NCI-H774 (cell line): ENCODE results near the gene SS18L1.
A peak's percentile ranks its signal among the peaks of the same experiment; 100 is the strongest.
"Not testable (repeated sequence)": the region's sequence is repeated elsewhere in the genome, so short reads cannot be mapped to it uniquely, and the experiment has no call there.

Experiments
- DNase-seq: peaks from one replicate; lab custom pipeline; 2025; lab: John Stamatoyannopoulos, UW

Gene SS18L1

GRCh38 chr20:62143081-62143956, at the start of gene SS18L1, which contains the start of gene PSMA7:
Gene SS18L1 (plus strand): TSS chr20:62143769. CDS start chr20:62143821, 52 bp downstream.
Gene PSMA7 (minus strand): TSS chr20:62143394. CDS start chr20:62143303, 91 bp downstream.
- DNase-seq, result peak; percentile 86

GRCh38 chr20:62096421-62097380, 46.9 kb upstream of the SS18L1 start:
- no peak for DNase-seq

GRCh38 chr20:62097881-62098407, 45.6 kb upstream of the SS18L1 start:
- no peak for DNase-seq

- no peak for DNase-seq
Observed at GRCh38 chr20:62101078-62101477, 42.5 kb upstream of the SS18L1 start.

GRCh38 chr20:62103508-62104233, 39.9 kb upstream of the SS18L1 start:
- no peak for DNase-seq

- no peak for DNase-seq
Observed at GRCh38 chr20:62104234-62104789, 39.3 kb upstream of the SS18L1 start.

- no peak for DNase-seq
Observed at GRCh38 chr20:62104791-62105345, 38.7 kb upstream of the SS18L1 start.

- DNase-seq, result no peak
Observed at GRCh38 chr20:62105592-62105991, 38.0 kb upstream of the SS18L1 start.

- DNase-seq, result no peak
Observed at GRCh38 chr20:62111148-62111547, 32.4 kb upstream of the SS18L1 start.

- no peak for DNase-seq
Observed at GRCh38 chr20:62112368-62112767, 31.2 kb upstream of the SS18L1 start.

GRCh38 chr20:62114894-62115293, 28.7 kb upstream of the SS18L1 start:
- DNase-seq, result no peak

- not testable (repeated sequence) for DNase-seq
Observed at GRCh38 chr20:62115800-62116407, 27.7 kb upstream of the SS18L1 start.

- no peak for DNase-seq
Observed at GRCh38 chr20:62116558-62117361, 26.8 kb upstream of the SS18L1 start.

- DNase-seq, result no peak
Observed at GRCh38 chr20:62117362-62117646, 26.3 kb upstream of the SS18L1 start.

GRCh38 chr20:62117658-62118057, 25.9 kb upstream of the SS18L1 start:
- no peak for DNase-seq

GRCh38 chr20:62118113-62119043, 25.2 kb upstream of the SS18L1 start:
- DNase-seq, result no peak

- no peak for DNase-seq
Observed at GRCh38 chr20:62119115-62119514, 24.5 kb upstream of the SS18L1 start.

GRCh38 chr20:62119591-62120364, 23.8 kb upstream of the SS18L1 start:
- no peak for DNase-seq
